Measurements from ENCODE around the gene CRIP3.

Gene CRIP3

GRCh38 chr6:43257367-43258145 is 51.1 kb downstream of the CRIP3 start:
- DNase-seq (ENCODE audit: low read depth in 2 of 2, low spot score in 1 of 2), result no peak

DNA sequence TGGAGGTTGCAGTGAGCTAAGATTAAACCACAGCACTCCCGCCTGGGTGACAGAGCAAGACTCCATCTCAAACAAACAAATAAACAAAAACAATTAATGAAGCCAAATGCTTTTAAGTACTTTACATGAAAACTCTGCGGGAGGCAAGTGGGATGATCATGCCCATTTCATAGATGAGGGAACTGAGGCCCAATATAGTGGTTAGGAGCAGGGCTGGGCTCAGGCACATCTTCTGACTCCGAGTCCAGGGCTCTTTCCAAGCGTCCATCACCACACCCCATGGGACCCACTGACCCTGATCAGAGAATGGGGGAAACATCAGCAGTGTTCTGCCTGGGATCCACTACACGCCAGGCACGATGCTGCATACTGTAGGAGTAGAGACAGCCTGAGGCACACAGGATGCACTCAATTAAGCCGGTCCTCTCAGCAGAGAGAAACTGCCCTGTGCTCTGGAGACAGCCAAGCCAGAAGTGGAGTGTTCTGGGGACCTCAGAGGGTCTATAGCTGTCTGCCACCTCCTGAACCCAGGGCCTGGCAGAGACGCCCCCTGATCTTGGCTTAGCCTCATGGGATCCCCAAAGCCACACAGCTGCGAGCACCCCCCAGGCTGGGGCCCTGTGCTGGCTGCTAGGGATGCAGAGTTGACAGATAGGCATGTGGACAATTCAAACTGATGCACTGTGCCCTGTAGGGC is 51.8 kb downstream of the CRIP3 start:
- no peak for DNase-seq (ENCODE audit: low read depth in 2 of 2, low spot score in 1 of 2)
